Stimulated activated CD8-positive, alpha-beta memory T cell treated with anti-CD3 and anti-CD28 coated beads, Interleukin-7, amount 100 ng/mL, for 4 hours (primary cell): ENCODE results near the gene CCDC86.

ENCODE experiments used
- DNase-seq, 2 donors: peaks; one replicate each; pipeline ENCODE4 v3.0.0-alpha.2; 2020; ENCODE audit warnings: low read depth in 2 of 2

CCDC86 gene

GRCh38 chr11:60891103-60891741 lies 49.3 kb downstream of the CCDC86 start:
- DNase-seq = no peak

DNA sequence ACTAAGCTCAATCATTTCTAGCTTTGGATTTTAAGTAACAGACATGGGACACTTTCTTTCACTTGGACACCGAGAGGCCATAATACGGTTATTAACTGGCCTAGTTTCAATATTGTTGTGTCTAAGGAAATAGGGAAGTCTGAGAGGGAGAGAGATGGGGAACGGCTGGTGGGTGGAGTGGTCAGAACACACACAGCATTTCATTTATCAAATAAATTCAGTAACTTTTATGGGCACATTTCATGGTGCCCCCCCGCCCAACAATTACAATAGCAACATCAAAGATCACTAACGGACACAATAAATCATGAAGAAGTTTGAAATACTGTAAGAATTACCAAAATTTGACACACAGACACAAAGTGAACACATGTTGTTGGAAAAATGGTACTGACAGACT lies 53.8 kb downstream of the CCDC86 start:
- DNase-seq = no peak

DNA sequence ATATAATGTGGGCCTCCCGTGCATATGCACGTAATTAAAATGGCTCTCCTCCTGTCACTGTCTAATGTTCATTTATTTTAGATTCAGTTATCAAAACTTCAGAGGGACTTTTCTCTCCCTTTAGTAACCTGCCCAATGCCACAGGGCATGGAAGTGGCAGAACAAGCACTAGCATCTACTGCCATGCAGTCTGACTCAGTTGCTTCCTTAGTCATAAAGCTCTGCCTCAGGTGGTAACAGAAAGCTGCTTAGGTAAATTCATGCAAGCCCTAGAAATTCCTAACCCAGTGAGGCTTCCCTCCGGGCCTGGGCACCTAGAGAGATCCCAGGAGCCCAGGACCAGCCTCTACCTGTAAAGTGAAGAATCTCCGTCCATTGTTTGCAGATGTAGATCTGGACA lies 55.6 kb downstream of the CCDC86 start:
- no peak for DNase-seq

DNA sequence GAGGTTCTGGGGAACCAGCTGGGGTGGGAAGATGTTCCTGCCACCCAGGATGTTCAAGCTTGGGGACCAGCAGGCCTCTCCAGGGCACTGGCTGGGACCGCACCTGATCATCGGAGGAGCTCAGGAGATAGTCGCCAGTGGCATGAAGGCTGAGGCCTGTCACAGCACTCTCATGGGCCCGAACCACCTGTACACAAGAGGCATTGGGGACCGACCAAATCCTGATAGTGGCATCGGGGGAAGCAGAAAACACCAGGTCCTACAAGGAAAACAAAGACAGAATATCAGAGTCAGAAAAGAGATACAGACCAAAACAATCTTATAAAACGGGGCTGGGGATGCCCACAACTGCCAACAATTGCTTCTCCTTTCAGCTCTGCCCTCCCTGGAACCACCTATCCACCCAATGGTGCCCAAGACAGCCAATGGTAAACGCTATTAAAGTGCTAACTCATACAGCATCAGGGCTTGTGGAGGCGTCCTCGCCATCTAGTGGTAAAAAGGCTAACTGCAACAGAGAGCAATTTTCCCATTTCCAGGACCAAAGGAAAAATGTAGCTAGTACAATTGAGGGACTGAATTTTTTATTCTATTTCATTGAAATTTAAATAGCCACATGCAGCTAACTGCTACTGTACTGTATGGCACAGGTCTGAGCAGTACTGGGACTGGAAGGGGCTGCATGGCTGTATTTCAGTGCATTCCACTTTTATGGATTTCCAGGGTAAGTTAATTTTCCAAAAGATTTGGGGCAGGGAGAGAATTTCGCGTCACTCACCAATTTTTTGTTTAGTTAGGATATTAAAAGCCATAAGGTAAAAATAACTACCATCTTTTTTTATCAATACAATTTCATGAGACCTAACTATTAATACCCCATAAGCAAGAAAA lies 57.4 kb downstream of the CCDC86 start:
- DNase-seq = no peak

DNA sequence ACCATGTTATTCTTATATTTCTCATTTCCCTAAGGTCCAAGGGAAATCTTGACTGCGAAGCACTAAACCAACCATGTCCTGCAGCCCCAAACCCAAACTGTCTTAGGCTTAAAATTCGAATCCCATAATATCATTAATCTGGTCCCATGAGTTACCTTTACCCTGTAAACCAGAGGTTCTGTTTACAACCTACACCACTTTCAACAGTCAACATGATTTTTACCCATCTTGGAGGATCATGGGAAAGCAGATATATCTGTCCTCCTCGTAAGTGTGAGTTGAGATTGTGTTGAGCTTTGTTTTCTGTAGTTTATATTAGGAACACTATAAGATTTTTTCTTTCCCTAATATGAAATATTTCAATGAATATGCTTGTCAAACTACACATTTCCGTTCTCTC lies 58.1 kb downstream of the CCDC86 start:
- DNase-seq = no peak
